ENCODE data around the gene DNASE1L2. TPM values are rescaled to one million over a fixed set of nuclear protein-coding genes. Genes with fewer than 3 reads are reported as not detected.

DNASE1L2 gene
- total RNA-seq, 4 donors from 2014 or later, result 0.38 to 0.61 (median 0.57) TPM; not detected in 1

- intact Hi-C loops (cut with DNase I), result no loop called here
- no peaks in the 10 kb centered on the region for H3K9me3 ChIP-seq
- no peak overlapping the region for H3K4me3 ChIP-seq
- peaks cover 7 to 43% (median 13%) of the 10 kb centered on the region in 4 donors for H3K27me3 ChIP-seq
- H3K36me3 ChIP-seq, result peaks cover 58 to 79% (median 62%) of the 10 kb centered on the region in 3 donors
- DNase-seq, result no peak
- H3K4me1 ChIP-seq, result peaks cover 22 to 48% (median 30%) of the 10 kb centered on the region in 3 donors
- TF ChIP-seq CTCF (IDR thresholded peaks at IDR 0.05), result no peak
- WGBS, 2 donors, result 91% methylated on average over 7 of the region's 28 CpGs; no CpG with 5 or more reads in 1 of the 2 donors
- no peak overlapping the region for H3K27ac ChIP-seq
These were observed 3.0 kb upstream of the DNASE1L2 start for GRCh38 chr16:2233046-2233775.

- WGBS, 2 donors, result 94 to 99% methylated on average over 16 to 29 of the region's 51 CpGs
- Histone ChIP-seq H3K9me3 (no peaks in the 10 kb centered on the region), H3K27me3 (peaks cover 7 to 48% (median 13%) of the 10 kb centered on the region in 4 donors), H3K27ac (no peak overlapping the region), H3K4me3 (no peak overlapping the region), H3K4me1 (peaks cover 22 to 57% (median 30%) of the 10 kb centered on the region in 3 donors), H3K36me3 (peaks cover 52 to 70% (median 53%) of the 10 kb centered on the region in 3 donors)
- TF ChIP-seq POLR2A (IDR thresholded peaks at IDR 0.05), result no peak
- TF ChIP-seq CTCF (IDR thresholded peaks at IDR 0.05), result no peak
- no peak for DNase-seq
- intact Hi-C loops (cut with DNase I), result no loop called here
These were observed 2.1 kb upstream of the DNASE1L2 start for GRCh38 chr16:2233872-2234812.

GRCh38 chr16:2234813-2235170 lies 1.5 kb upstream of the DNASE1L2 start:
- Histone ChIP-seq H3K4me1 (peaks cover 22 to 57% (median 30%) of the 10 kb centered on the region in 3 donors), H3K4me3 (no peak overlapping the region), H3K27me3 (peaks cover 7 to 48% (median 13%) of the 10 kb centered on the region in 4 donors), H3K36me3 (peaks cover 46 to 70% (median 47%) of the 10 kb centered on the region in 3 donors), H3K27ac (no peak overlapping the region), H3K9me3 (no peaks in the 10 kb centered on the region)
- no peak for DNase-seq
- no peak for TF ChIP-seq CTCF (IDR thresholded peaks at IDR 0.05)
- TF ChIP-seq POLR2A (IDR thresholded peaks at IDR 0.05), result no peak
- WGBS, 2 donors, result 85% methylated on average over 4 of the region's 18 CpGs; no CpG with 5 or more reads in 1 of the 2 donors
- intact Hi-C loops (cut with DNase I), result no loop called here

- no peak for DNase-seq
- 90 to 100% methylated on average over 2 to 6 of the region's 28 CpGs for WGBS, 2 donors
- Histone ChIP-seq H3K4me1 (peaks cover 22 to 54% (median 30%) of the 10 kb centered on the region in 3 donors), H3K4me3 (no peak overlapping the region), H3K9me3 (no peaks in the 10 kb centered on the region), H3K27me3 (peaks cover 7 to 48% (median 13%) of the 10 kb centered on the region in 4 donors), H3K36me3 (peaks cover 43 to 70% (median 44%) of the 10 kb centered on the region in 3 donors), H3K27ac (no peak overlapping the region)
- intact Hi-C loops (cut with DNase I), result no loop called here
- TF ChIP-seq POLR2A (IDR thresholded peaks at IDR 0.05) (no peak), CTCF (IDR thresholded peaks at IDR 0.05) (no peak)
These were observed 1.0 kb upstream of the DNASE1L2 start for GRCh38 chr16:2235234-2235651.
